ENCODE measurements around the gene ABCC6.

DNA sequence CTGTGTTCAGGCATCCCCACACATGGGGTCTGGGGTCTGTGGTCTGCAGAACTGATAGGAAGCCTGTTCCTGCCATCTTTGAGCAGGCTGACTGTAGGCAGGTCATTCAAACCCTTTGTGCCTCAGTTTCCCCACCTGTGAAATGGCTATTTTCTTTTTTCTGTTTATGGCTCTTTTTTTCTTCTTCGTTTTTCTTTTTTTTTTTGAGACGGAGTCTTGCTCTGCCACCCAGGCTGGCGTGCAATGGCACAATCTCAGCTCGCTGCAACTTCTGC, 72.5 kb downstream of the ABCC6 start:
- TF ChIP-seq, protein P1, sequence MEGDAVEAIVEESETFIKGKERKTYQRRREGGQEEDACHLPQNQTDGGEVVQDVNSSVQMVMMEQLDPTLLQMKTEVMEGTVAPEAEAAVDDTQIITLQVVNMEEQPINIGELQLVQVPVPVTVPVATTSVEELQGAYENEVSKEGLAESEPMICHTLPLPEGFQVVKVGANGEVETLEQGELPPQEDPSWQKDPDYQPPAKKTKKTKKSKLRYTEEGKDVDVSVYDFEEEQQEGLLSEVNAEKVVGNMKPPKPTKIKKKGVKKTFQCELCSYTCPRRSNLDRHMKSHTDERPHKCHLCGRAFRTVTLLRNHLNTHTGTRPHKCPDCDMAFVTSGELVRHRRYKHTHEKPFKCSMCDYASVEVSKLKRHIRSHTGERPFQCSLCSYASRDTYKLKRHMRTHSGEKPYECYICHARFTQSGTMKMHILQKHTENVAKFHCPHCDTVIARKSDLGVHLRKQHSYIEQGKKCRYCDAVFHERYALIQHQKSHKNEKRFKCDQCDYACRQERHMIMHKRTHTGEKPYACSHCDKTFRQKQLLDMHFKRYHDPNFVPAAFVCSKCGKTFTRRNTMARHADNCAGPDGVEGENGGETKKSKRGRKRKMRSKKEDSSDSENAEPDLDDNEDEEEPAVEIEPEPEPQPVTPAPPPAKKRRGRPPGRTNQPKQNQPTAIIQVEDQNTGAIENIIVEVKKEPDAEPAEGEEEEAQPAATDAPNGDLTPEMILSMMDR (IDR thresholded peaks at IDR 0.05; ENCODE audit: borderline replicate concordance, extremely low read depth, low read length, poor library complexity, severe bottlenecking) = no peak
- no peak for TF ChIP-seq EZH2 (IDR thresholded peaks at IDR 0.05; ENCODE audit: borderline replicate concordance, low read depth, low read length, severe bottlenecking)
